ENCODE results near the gene LY86. TPM values are rescaled to one million over a fixed set of nuclear protein-coding genes. Genes with fewer than 3 reads are reported as not detected.
A peak's percentile ranks its signal among the peaks of the same experiment; 100 is the strongest.

Gene LY86
- total RNA-seq, 1 donor from 2014 or later, result not detected

DNA sequence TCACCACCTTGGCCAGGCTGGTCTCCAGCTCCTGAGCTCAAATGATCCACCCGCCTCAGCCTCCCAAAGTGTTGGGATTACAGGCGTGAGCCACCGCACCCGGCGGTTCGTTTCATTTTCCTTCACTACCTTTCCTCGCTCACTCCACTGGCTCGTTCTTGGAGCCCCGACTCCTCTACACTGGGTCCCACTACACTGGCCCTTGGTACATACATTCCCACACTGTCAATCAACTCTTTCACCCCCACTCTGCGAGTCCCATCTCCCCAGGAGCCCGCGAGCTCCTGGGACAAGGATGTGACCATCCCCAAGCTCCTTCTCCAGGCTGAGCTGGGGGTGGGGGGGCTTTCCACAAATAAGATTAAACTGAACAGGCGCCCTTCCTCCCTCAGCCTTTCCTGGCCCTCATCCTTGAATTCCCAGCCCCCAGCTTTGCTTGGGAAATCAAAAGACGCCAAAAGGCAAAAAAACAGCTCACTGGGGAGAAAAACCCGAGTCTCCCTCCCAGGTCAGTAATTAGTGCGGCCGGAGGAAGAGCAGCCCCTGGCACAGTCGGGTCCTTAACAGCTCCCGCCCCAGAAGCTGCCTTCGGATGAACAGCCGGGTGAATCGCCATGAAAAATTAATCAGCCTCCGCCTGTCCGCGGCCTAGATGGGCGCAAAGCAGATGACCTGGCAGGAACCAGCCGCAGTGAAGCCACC lies 42.8 kb upstream of the LY86 start:
- Mint-ChIP-seq H3K27me3 (ENCODE audit: unreplicated experiment) (peaks cover 6% of the 10 kb centered on the region), H3K4me3 (ENCODE audit: unreplicated experiment) (peak overlapping the region; percentile 75), H3K9me3 (ENCODE audit: unreplicated experiment) (peaks cover 6% of the 10 kb centered on the region), H3K4me1 (ENCODE audit: low read depth, unreplicated experiment) (peaks cover 6% of the 10 kb centered on the region), H3K36me3 (ENCODE audit: unreplicated experiment) (peaks cover 7% of the 10 kb centered on the region), H3K27ac (ENCODE audit: unreplicated experiment) (peak overlapping the region; percentile 53)
- TF ChIP-seq, protein P1, sequence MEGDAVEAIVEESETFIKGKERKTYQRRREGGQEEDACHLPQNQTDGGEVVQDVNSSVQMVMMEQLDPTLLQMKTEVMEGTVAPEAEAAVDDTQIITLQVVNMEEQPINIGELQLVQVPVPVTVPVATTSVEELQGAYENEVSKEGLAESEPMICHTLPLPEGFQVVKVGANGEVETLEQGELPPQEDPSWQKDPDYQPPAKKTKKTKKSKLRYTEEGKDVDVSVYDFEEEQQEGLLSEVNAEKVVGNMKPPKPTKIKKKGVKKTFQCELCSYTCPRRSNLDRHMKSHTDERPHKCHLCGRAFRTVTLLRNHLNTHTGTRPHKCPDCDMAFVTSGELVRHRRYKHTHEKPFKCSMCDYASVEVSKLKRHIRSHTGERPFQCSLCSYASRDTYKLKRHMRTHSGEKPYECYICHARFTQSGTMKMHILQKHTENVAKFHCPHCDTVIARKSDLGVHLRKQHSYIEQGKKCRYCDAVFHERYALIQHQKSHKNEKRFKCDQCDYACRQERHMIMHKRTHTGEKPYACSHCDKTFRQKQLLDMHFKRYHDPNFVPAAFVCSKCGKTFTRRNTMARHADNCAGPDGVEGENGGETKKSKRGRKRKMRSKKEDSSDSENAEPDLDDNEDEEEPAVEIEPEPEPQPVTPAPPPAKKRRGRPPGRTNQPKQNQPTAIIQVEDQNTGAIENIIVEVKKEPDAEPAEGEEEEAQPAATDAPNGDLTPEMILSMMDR (IDR thresholded peaks at IDR 0.05; ENCODE audit: partially characterized antibody, unreplicated experiment), result no peak
- DNase-seq, result no peak

DNA sequence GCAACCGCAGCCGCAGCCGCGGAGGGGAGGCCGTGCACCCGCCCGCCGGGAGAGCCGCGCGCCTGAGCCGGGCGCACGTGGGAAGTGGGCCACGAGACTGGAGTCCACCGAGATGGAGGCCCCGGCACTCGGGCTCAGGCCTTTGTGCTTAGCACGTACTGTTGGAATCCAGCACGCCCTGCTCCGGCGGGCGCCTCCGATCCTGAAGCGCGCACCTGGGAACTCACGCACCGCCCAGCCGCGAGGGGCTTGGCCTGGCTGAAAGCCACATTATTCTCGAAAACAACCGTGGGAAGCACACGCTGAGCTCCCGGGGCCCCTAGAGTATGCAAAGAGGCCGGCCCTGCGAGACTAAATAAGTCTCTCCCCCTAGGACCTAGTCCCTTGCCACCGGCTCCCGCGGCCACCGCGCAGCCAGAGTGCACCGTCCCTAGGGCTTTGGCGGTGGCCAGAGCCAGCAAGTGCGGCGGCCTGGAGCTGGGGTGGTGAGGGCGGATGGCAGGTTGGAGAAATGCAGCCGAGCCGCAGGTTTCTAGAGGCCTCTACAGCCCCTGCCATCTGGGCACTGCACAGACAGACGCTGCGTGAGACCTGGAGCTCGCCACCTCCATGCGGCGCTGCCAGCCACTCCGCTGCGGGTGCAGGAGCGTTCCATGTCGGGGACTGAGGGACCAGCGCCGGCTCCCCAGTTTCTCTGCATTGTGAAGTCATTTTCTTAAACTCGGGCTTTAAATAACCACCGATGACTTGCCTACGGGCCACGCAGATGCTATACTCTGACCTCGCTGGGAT lies 42.0 kb upstream of the LY86 start:
- DNase-seq, result peak; percentile 73
- peaks cover 7% of the 10 kb centered on the region for H3K36me3 Mint-ChIP-seq (ENCODE audit: unreplicated experiment)
- TF ChIP-seq, protein P1 (IDR thresholded peaks at IDR 0.05; ENCODE audit: partially characterized antibody, unreplicated experiment), result no peak
- peak overlapping the region; percentile 15 for H3K27ac Mint-ChIP-seq (ENCODE audit: unreplicated experiment)
- peak overlapping the region; percentile 75 for H3K4me3 Mint-ChIP-seq (ENCODE audit: unreplicated experiment)
- peaks cover 6% of the 10 kb centered on the region for H3K27me3 Mint-ChIP-seq (ENCODE audit: unreplicated experiment)
- H3K9me3 Mint-ChIP-seq (ENCODE audit: unreplicated experiment), result peaks cover 6% of the 10 kb centered on the region
- peaks cover 6% of the 10 kb centered on the region for H3K4me1 Mint-ChIP-seq (ENCODE audit: low read depth, unreplicated experiment)

- peak; percentile 91 for DNase-seq
- TF ChIP-seq, protein P1 (IDR thresholded peaks at IDR 0.05; ENCODE audit: partially characterized antibody, unreplicated experiment), result peak; percentile 98
- H3K4me1 Mint-ChIP-seq (ENCODE audit: low read depth, unreplicated experiment), result peaks cover 6% of the 10 kb centered on the region
- peaks cover 2% of the 10 kb centered on the region for H3K36me3 Mint-ChIP-seq (ENCODE audit: unreplicated experiment)
- peaks cover 6% of the 10 kb centered on the region for H3K27me3 Mint-ChIP-seq (ENCODE audit: unreplicated experiment)
- peak overlapping the region; percentile 77 for H3K27ac Mint-ChIP-seq (ENCODE audit: unreplicated experiment)
- H3K4me3 Mint-ChIP-seq (ENCODE audit: unreplicated experiment), result peak overlapping the region; percentile 75
- H3K9me3 Mint-ChIP-seq (ENCODE audit: unreplicated experiment), result peaks cover 6% of the 10 kb centered on the region
These were observed 41.2 kb upstream of the LY86 start for GRCh38 chr6:6547110-6547879.

- TF ChIP-seq, protein P1 (IDR thresholded peaks at IDR 0.05; ENCODE audit: partially characterized antibody, unreplicated experiment), result no peak
- peaks cover 8% of the 10 kb centered on the region for H3K4me1 Mint-ChIP-seq (ENCODE audit: low read depth, unreplicated experiment)
- H3K36me3 Mint-ChIP-seq (ENCODE audit: unreplicated experiment), result no peaks in the 10 kb centered on the region
- peaks cover 2% of the 10 kb centered on the region for H3K9me3 Mint-ChIP-seq (ENCODE audit: unreplicated experiment)
- H3K27me3 Mint-ChIP-seq (ENCODE audit: unreplicated experiment), result peaks cover 2% of the 10 kb centered on the region
- no peak overlapping the region for H3K27ac Mint-ChIP-seq (ENCODE audit: unreplicated experiment)
- DNase-seq, result no peak
- no peak overlapping the region for H3K4me3 Mint-ChIP-seq (ENCODE audit: unreplicated experiment)
These were observed 32.3 kb upstream of the LY86 start for GRCh38 chr6:6556161-6556737.
